Endodermal cell (in vitro differentiated cells): ENCODE data around the gene AADACL3. TPM values are rescaled to one million over a fixed set of nuclear protein-coding genes. Genes with fewer than 3 reads are reported as not detected.
"Not testable (repeated sequence)": the region's sequence is repeated elsewhere in the genome, so short reads cannot be mapped to it uniquely, and the experiment has no call there.

Experiments
- DNase-seq: peaks from one replicate; pipeline ENCODE4 v3.0.0-alpha.2; 2017
- H3K27ac ChIP-seq: 2 replicates; pipeline ENCODE4 v1.5.1; 2013; ENCODE audit warnings: mild to moderate bottlenecking, low read depth, low read length, moderate library complexity
- H3K27me3 ChIP-seq: 2 replicates; pipeline ENCODE4 v1.6.1; 2013; ENCODE audit warnings: mild to moderate bottlenecking, low read length, moderate library complexity; ENCODE audit not compliant: insufficient read depth, control insufficient read depth, poor library complexity, severe bottlenecking
- H3K36me3 ChIP-seq: 2 replicates; pipeline ENCODE4 v1.7.0; 2013; ENCODE audit warnings: mild to moderate bottlenecking, low read length, moderate library complexity; ENCODE audit not compliant: control insufficient read depth, insufficient read depth
- H3K4me1 ChIP-seq: one replicate; pipeline ENCODE4 v1.7.0; 2013; ENCODE audit warnings: low read length; ENCODE audit not compliant: control insufficient read depth, insufficient read depth
- H3K4me3 ChIP-seq: 2 replicates; pipeline ENCODE4 v1.5.1; 2013; ENCODE audit warnings: mild to moderate bottlenecking, low read length, moderate library complexity
- H3K9ac ChIP-seq: 2 replicates; pipeline ENCODE4 v1.6.1; 2013; ENCODE audit warnings: mild to moderate bottlenecking, low read length, moderate library complexity; ENCODE audit not compliant: poor library complexity, severe bottlenecking; ENCODE audit errors: extremely low read depth
- H3K9me3 ChIP-seq: 2 replicates; pipeline ENCODE4 v1.6.1; 2013; ENCODE audit warnings: mild to moderate bottlenecking, low read length, moderate library complexity; ENCODE audit not compliant: control insufficient read depth
- H3K27ac Mint-ChIP-seq: 2 replicates; pipeline ENCODE4 v1.8.0; 2020; ENCODE audit warnings: mixed read lengths
- H3K27me3 Mint-ChIP-seq: 2 replicates; pipeline ENCODE4 v1.8.0; 2021; ENCODE audit warnings: mild to moderate bottlenecking, mixed read lengths; ENCODE audit not compliant: insufficient read depth
- H3K36me3 Mint-ChIP-seq: 2 replicates; pipeline ENCODE4 v1.8.0; 2020; ENCODE audit warnings: low read depth, mixed read lengths
- H3K4me1 Mint-ChIP-seq: 2 replicates; pipeline ENCODE4 v1.8.0; 2020; ENCODE audit warnings: mixed read lengths
- H3K4me3 Mint-ChIP-seq: 2 replicates; pipeline ENCODE4 v1.8.0; 2020; ENCODE audit warnings: mild to moderate bottlenecking, moderate library complexity, mixed read lengths
- H3K9me3 Mint-ChIP-seq: 2 replicates; pipeline ENCODE4 v1.8.0; 2020; ENCODE audit warnings: mild to moderate bottlenecking, mixed read lengths
- CTCF ChIP-seq: fragments of 200-600 bp; sonication (generic); conservative IDR thresholded peaks from 2 replicates; pipeline ENCODE4 v1.5.0; 2021; ENCODE audit warnings: antibody characterized with exemption, mild to moderate bottlenecking
- WGBS, 2 experiments: methylation state at CpG; one replicate each; pipeline versions ENCODE4 v1.1.5 to v1.1.7; 2013; ENCODE audit warnings: missing lambda C conversion rate in 2 of 2, mixed read lengths in 1 of 2; ENCODE audit not compliant: insufficient coverage in 1 of 2, insufficient read length in 1 of 2; 5-methylcytosine and 5-hydroxymethylcytosine counted together
- total RNA-seq, 2 donors: library from RNA; stranded (reverse); fragmentation: NEBNext Ultra II Directional in 1 of 2; extraction: Animal tissue kit (Norgen Biotek cat#: 25700) in 1 of 2; gene quantifications; 2 replicates in 1 of 2; 3 replicates in 1 of 2; pipeline ENCODE4 v1.2.1, GENCODE V29; 2021

Gene AADACL3
- total RNA-seq, 2 donors from 2014 or later: 0.24 TPM; not detected in 1

- Histone ChIP-seq H3K27ac (no peak overlapping the region), H3K4me3 (no peak overlapping the region), H3K4me1 (no peaks in the 10 kb centered on the region), H3K9ac (no peak overlapping the region), H3K9me3 (peaks cover 8% of the 10 kb centered on the region), H3K27me3 (no peaks in the 10 kb centered on the region), H3K36me3 (no peaks in the 10 kb centered on the region)
- H3K4me1 Mint-ChIP-seq: no peaks in the 10 kb centered on the region
- H3K36me3 Mint-ChIP-seq: no peaks in the 10 kb centered on the region
- H3K4me3 Mint-ChIP-seq: no peak overlapping the region
- H3K27me3 Mint-ChIP-seq: peaks cover 1% of the 10 kb centered on the region
- no peak for DNase-seq
- H3K27ac Mint-ChIP-seq: no peak overlapping the region
- TF ChIP-seq CTCF: no peak
- H3K9me3 Mint-ChIP-seq: peaks cover 31% of the 10 kb centered on the region
- WGBS, 2 experiments: 95 to 100% methylated on average over 1 to 2 of the region's 2 CpGs
Measured at GRCh38 chr1:12728391-12728790, 12.5 kb downstream of the AADACL3 start.

GRCh38 chr1:12730156-12730555 is 14.2 kb downstream of the AADACL3 start:
- no peaks in the 10 kb centered on the region for H3K4me1 ChIP-seq
- Mint-ChIP-seq H3K36me3 (no peaks in the 10 kb centered on the region), H3K27me3 (peaks cover 1% of the 10 kb centered on the region), H3K9me3 (peaks cover 31% of the 10 kb centered on the region), H3K4me1 (no peaks in the 10 kb centered on the region), H3K4me3 (no peak overlapping the region), H3K27ac (no peak overlapping the region)
- TF ChIP-seq CTCF: no peak
- no peak for DNase-seq
- H3K9ac ChIP-seq: no peak overlapping the region
- H3K27me3 ChIP-seq: no peaks in the 10 kb centered on the region
- peaks cover 8% of the 10 kb centered on the region for H3K9me3 ChIP-seq
- H3K27ac ChIP-seq: no peak overlapping the region
- WGBS, 2 experiments: 77% methylated on average over 1 of the region's 1 CpG; no CpG with 5 or more reads in 1 of the 2 experiments
- no peak overlapping the region for H3K4me3 ChIP-seq
- H3K36me3 ChIP-seq: no peaks in the 10 kb centered on the region

GRCh38 chr1:12731084-12731483 is 15.2 kb downstream of the AADACL3 start:
- not testable (repeated sequence) for H3K27ac ChIP-seq, H3K27ac Mint-ChIP-seq, H3K4me1 ChIP-seq, H3K4me3 ChIP-seq, H3K9me3 ChIP-seq, H3K4me1 Mint-ChIP-seq, DNase-seq, H3K36me3 Mint-ChIP-seq, H3K27me3 Mint-ChIP-seq, H3K9ac ChIP-seq, H3K4me3 Mint-ChIP-seq, H3K36me3 ChIP-seq, H3K27me3 ChIP-seq
- peaks cover 31% of the 10 kb centered on the region for H3K9me3 Mint-ChIP-seq
- WGBS, 2 experiments: 66 to 100% methylated on average over 1 to 2 of the region's 2 CpGs

GRCh38 chr1:12734651-12735050 is 18.7 kb downstream of the AADACL3 start:
- Histone ChIP-seq H3K4me1 (no peaks in the 10 kb centered on the region), H3K36me3 (no peaks in the 10 kb centered on the region), H3K4me3 (no peak overlapping the region), H3K27me3 (no peaks in the 10 kb centered on the region), H3K27ac (no peak overlapping the region), H3K9me3 (peaks cover 4% of the 10 kb centered on the region), H3K9ac (no peak overlapping the region)
- 84 to 100% methylated on average over 1 to 3 of the region's 3 CpGs for WGBS, 2 experiments
- Mint-ChIP-seq H3K4me1 (no peaks in the 10 kb centered on the region), H3K27me3 (no peaks in the 10 kb centered on the region), H3K4me3 (no peak overlapping the region), H3K27ac (no peak overlapping the region), H3K9me3 (peaks cover 20% of the 10 kb centered on the region), H3K36me3 (no peaks in the 10 kb centered on the region)
- no peak for TF ChIP-seq CTCF
- no peak for DNase-seq
